ENCODE data around the gene PLAC8.
"Not testable (repeated sequence)": the region's sequence is repeated elsewhere in the genome, so short reads cannot be mapped to it uniquely, and the experiment has no call there.

Gene PLAC8, protein sequence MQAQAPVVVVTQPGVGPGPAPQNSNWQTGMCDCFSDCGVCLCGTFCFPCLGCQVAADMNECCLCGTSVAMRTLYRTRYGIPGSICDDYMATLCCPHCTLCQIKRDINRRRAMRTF

DNA sequence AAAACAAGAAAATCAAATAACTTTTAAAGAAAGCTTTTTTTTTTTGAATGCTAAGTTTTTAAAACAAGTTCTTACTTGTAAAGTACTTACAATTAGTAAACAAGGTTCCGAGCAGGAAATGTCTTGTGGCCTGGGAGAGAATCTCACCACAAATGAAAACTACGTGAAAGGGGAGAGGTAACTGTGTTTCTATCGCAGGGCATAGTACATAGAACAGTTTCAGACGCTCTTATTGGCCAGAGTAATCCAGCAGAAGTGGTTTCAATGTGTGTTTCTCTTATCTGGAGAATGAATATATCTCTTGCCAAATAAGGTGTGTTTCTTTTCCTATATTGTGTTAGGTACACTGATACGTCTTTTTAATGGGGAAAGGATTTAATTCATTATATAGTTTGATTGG is at the start of gene PLAC8:
Gene PLAC8, minus strand, starts transcription at position 154 of the 400 bp plus-strand sequence. CDS start 6,808 bp downstream, outside the sequence.
- no peak for DNase-seq (ENCODE audit: low read depth in 2 of 2)

DNA sequence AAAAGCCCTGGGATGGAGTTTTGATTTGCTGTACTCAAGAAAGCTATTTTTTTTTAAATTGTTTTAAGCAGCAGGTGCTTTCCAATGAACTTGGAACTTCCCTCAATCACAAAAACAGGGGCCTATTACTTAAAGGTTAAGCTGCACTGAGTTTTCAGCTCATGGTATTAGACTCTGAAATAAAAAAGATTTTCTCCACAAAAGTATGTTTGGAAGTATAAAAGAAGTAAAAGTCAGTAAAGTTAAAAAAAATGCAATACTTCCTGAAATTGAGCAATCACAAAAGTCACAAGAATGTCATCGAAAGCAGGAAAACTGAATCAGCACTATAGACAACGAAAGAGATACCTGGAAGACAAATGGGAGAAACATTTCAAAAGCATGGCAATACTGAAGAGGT is 38.9 kb upstream of the PLAC8 start:
- no peak for DNase-seq (ENCODE audit: low read depth in 2 of 2)

DNA sequence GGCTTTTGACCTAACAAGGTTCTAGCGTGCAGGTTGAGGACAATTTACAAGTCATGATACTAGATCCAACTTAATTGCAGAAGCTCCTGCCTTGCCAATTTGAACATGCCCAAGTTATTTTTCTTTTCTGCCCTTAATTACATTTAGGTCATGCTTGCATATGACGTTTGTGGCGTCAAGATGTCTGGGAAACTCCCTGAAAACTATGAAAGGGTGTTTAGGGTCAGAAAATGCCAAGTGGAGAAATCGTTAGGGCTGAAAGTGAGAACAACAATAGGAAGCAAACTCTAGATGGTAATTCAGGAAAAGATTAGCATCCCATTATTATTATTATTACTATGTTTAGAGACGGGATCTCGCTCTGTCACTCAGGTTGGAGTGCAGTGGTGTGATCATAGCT is 38.2 kb upstream of the PLAC8 start:
- no peak for DNase-seq (ENCODE audit: low read depth in 2 of 2)

DNA sequence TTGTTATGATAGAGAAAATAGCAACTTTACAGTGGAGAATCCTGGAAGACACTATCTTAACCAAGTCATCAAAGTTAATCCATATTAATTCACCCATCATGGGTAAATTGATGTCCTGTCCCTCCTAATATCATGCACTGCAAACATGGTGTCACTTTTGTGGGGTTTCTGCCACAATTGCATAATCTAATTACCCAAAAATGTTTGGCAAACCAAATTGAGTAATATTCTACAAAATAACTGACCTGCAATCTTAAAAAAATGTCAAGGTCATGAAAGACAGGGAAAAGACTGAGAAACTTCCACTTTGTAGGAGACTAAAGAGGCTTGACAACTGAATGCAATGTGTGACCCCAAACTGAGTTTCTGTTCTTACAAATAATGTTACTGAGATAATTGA is 37.1 kb upstream of the PLAC8 start:
- no peak for DNase-seq (ENCODE audit: low read depth in 2 of 2)

- no peak for DNase-seq (ENCODE audit: low read depth in 2 of 2)
Observed at GRCh38 chr4:83150653-83151330, 36.3 kb upstream of the PLAC8 start.

GRCh38 chr4:83149865-83150652 is 35.5 kb upstream of the PLAC8 start:
- no peak for DNase-seq (ENCODE audit: low read depth in 2 of 2)

DNA sequence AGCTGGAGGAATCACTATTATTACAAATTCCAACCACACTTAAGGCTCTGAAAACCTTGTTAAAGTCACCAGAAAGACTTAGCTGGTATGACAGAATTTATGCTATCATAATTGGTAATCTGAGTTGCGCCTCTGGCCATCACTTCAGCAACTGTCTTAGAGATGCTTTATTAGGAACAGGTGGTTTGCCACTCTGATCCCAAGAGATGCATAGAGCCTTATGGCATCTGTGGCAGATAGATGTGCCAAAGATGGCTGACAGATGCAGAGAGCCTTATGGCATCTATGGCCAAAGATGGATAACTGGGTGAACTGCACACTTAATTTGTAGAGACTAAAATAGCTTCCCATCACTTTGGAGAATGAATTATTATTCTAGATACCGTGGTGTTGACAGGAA is 32.3 kb upstream of the PLAC8 start:
- DNase-seq (ENCODE audit: low read depth in 2 of 2), result no peak

- not testable (repeated sequence) for DNase-seq (ENCODE audit: low read depth in 2 of 2)
Observed at GRCh38 chr4:83145776-83146175, 31.2 kb upstream of the PLAC8 start.

DNA sequence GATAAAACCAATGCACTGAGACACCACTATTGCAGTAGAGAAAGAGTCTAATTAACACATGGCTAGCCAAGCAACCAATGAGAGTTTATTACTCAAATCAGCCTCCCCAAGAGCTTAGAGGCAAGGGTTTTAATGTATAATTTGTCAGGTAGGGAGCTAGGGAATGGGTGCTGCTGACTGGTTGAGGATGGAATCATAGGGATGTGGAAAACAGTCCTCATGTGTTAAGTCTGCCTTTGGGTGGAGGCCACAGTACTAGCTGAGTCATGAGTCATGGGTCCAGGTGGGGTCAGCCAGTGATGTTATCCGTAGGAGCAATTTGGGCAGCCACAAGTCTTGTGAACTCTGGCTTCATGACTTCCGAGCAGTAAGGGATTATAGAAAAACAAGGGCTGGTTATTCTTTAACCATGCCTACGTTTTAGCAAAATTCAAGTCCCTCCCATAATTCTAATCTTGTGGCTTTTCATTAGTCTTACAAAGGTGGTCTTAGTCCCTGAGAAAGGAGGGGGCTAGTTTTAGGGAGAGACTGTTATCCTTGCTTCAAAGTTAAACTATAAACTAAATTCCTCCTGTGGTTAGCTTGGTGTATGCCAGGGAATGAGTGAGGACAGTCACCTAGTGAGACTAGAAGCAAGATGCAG is 25.1 kb upstream of the PLAC8 start:
- DNase-seq (ENCODE audit: low read depth in 2 of 2), result no peak

DNA sequence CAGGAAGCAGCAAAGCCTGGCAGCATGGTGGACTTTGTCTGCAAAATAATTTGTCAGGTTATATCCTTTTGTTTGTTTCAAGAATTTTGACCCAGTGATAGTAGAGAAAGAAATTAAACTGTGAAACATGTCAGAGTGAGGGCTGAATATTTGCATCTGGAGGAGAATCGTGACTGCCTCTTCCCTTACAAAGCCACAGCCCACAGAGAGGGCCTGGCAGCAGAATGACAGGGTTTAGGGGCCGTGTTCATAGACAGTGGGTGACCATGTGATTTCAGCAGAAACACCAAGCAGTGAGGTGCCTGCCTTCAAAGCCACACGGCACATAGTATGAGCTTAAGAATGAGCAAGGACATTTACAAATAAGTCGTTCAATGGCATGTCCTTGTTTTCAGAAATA is 24.4 kb upstream of the PLAC8 start:
- no peak for DNase-seq (ENCODE audit: low read depth in 2 of 2)

- no peak for DNase-seq (ENCODE audit: low read depth in 2 of 2)
Observed at GRCh38 chr4:83132065-83132464, 17.5 kb upstream of the PLAC8 start.

DNA sequence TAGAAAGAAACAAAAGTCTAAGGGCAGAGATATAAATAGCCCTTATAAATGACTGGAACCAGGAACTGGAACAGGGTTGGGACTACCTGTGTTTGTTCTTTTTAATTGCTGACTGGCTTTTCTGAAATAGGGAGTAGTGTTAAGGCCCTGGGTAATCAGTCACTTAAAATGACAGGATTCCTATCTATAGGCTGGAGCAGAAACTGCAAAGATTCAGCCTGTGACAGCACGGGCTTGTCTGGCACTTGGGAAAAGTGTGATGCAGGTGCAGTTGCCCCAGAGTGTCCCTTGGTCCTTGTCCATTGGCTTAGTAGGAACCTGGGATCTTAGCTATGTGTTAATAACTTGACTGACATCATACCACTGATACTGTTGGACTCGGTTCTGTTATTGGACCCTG is 14.7 kb upstream of the PLAC8 start:
- no peak for DNase-seq (ENCODE audit: low read depth in 2 of 2)

DNA sequence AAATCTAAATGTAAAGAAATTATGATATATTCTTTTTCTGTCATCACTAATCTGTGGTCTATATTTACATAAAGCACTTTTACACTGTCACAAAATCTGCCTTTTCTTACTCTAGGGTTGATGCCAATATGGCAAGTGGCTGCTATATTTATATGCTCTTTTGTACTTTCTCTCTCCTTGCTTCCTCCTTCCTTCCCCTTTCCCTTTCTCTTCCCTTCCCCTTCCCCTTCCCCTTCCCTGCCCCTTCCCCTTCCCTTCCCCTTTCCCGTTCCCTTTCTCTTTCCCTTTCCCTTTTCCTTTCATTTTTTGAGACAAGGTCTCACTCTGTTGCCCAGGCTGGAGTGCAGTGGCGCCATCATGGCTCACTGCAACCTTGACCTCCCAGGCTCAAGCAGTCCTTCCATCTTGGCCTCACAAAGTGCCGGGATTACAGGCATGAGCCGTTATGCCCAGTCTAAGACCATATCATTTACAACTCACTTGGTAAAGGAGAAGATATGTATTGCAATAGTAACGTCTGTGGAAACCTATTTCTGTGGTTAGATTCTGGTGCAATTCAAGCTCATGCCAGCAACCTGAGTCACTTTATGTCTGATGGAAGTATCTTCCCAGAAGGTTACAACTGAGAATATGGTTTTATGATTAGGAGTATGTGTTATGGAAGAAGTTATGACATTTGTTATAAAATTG is 13.9 kb upstream of the PLAC8 start:
- no peak for DNase-seq (ENCODE audit: low read depth in 2 of 2)

DNA sequence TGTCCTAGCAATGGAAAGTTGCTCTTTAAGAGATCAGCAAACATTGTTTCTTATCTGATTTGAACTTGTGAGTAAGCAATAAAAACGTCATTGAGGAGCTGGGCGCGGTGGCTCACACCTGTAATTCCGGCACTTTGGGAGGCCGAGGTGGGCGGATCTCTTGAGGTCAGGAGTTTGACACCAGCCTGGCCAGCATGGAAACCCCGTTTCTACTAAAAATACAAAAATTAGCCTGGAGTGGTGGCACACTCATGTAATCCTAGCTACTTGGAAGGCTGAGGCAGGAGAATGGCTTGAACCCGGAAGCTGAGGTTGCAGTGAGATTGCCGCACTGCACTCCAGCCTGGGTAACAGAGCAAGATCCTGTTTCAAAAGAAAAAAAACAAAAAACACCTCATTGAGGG is 11.2 kb upstream of the PLAC8 start:
- no peak for DNase-seq (ENCODE audit: low read depth in 2 of 2)

- DNase-seq (ENCODE audit: low read depth in 2 of 2), result no peak
Observed at GRCh38 chr4:83124111-83124780, 9.7 kb upstream of the PLAC8 start.

GRCh38 chr4:83121246-83121645 is 6.7 kb upstream of the PLAC8 start:
- no peak for DNase-seq (ENCODE audit: low read depth in 2 of 2)

DNA sequence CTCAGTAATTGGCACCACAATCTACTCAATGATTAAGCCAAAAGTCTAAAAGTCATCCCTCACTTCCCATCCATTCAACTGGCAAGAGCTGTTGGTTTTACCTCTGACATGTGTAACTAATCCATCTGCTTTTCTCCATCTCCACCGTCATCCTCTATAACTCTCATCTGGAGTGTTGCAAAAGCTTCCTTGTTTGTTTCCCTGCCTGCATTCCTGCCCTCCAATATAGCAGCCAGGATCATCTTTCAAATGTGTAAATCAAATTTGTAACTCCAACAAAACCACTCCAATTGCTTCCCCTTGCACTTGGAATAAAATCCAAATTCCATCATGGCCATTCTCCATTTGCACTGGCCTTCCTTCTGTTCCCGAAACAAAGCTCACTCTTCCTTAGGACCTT is 4.3 kb upstream of the PLAC8 start:
- DNase-seq (ENCODE audit: low read depth in 2 of 2), result no peak

- DNase-seq (ENCODE audit: low read depth in 2 of 2), result no peak
Observed at GRCh38 chr4:83115656-83116285, 1.2 kb upstream of the PLAC8 start.

DNA sequence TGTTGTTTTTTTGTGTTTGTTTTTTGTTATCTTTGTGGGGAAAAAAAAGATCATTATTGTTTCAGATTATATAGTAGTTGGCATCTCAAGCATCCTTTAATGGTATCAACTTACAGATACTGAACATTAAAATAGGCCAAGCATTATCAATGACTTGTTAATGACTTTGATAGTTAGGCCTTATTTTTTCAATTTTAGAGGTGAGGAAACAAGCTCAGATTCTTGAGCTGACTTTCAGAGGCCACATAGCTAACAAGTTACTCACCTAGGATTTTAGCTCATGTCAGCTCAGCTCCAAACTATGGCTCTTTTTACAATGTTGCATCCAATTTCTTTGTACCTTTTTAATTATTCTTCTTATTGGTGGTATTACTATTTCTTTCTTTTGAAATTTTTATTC is 471 bp upstream of the PLAC8 start:
- DNase-seq (ENCODE audit: low read depth in 2 of 2), result no peak

DNA sequence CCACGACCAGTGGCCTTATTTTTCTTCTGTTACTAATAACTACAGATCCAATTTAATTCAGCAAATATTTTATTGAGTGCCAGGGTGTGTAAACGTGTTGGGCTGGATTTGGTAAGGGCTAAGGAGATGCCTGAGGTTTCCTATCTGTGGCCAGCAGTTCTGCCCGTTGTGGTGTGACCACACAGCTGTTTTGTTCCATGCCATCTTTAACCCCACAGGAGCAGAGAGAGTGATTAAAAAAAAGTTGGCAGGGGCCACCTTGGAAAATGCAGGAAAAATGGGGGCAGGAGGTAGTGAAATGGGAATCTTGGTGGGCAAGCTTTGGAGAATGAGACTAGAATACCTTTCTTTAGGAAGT is 1.1 kb downstream of the PLAC8 start:
- no peak for DNase-seq (ENCODE audit: low read depth in 2 of 2)

Data from stimulated activated CD8-positive, alpha-beta memory T cell treated with anti-CD3 and anti-CD28 coated beads, Interleukin-7, amount 100 ng/mL, for 1 hour (primary cell).